Measurements from ENCODE around the gene C3.

The C3 gene

DNA sequence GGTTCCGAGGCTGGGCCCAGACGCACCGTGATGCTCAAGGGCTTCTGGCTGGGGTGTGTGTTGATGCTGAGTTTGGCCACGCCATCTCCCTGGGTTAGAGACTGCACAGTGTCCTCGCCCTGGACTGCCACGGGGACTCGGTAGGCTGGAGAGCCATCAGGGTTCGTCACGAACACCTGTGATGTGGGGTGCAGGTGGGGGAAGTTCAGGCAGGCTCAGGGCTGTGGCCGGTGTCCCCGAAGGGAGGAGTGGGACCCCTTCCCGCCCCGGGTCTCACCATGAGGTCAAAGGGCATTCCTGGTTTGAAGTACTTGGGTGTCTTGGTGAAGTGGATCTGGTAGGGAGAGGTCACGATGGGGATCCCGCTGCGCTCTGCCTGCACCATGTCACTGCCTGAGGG is 8.2 kb downstream of the C3 start:
- Histone ChIP-seq H3K9ac (no peak overlapping the region), H3K27ac (no peak overlapping the region), H3K79me2 (ENCODE audit: insufficient read depth, low read depth) (no peaks in the 10 kb centered on the region), H3K36me3 (ENCODE audit: insufficient read depth) (no peaks in the 10 kb centered on the region), H3K4me1 (ENCODE audit: low read depth, poor library complexity, severe bottlenecking) (no peaks in the 10 kb centered on the region), H4K20me1 (ENCODE audit: insufficient read depth) (no peaks in the 10 kb centered on the region), H3K4me3 (IDR thresholded peaks at IDR 0.05; ENCODE audit: insufficient read depth, low read depth, low read length) (no peak overlapping the region), H3K27me3 (ENCODE audit: insufficient read depth, low read depth) (peaks cover 42% of the 10 kb centered on the region), H2AFZ (ENCODE audit: low read depth) (no peak overlapping the region), H3K4me2 (no peak overlapping the region)
- TF ChIP-seq, protein P1, sequence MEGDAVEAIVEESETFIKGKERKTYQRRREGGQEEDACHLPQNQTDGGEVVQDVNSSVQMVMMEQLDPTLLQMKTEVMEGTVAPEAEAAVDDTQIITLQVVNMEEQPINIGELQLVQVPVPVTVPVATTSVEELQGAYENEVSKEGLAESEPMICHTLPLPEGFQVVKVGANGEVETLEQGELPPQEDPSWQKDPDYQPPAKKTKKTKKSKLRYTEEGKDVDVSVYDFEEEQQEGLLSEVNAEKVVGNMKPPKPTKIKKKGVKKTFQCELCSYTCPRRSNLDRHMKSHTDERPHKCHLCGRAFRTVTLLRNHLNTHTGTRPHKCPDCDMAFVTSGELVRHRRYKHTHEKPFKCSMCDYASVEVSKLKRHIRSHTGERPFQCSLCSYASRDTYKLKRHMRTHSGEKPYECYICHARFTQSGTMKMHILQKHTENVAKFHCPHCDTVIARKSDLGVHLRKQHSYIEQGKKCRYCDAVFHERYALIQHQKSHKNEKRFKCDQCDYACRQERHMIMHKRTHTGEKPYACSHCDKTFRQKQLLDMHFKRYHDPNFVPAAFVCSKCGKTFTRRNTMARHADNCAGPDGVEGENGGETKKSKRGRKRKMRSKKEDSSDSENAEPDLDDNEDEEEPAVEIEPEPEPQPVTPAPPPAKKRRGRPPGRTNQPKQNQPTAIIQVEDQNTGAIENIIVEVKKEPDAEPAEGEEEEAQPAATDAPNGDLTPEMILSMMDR (conservative IDR thresholded peaks at IDR 0.05; ENCODE audit: low read depth, low read length) = no peak

DNA sequence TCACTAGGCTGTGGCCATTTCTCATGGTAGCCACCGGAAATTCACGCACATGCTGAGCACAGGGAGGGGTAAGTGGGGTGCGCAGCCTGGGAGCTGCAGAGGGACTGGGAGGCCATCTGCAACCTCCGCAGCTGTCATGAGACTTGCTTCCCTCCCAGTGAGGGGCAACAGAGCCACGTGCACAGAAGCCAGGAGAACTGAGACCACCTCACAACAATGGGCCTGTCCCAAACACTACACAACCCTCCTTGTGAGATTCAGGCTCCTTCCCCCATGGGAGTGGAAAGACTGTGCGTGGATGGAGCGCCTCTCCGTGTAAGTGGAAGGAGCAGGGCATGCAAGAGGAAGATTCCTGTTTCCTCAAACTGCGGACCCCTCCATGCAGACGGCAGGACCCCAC is 8.8 kb downstream of the C3 start:
- TF ChIP-seq, protein P1 (conservative IDR thresholded peaks at IDR 0.05; ENCODE audit: low read depth, low read length) = no peak
- Histone ChIP-seq H4K20me1 (ENCODE audit: insufficient read depth) (no peaks in the 10 kb centered on the region), H3K9ac (no peak overlapping the region)

DNA sequence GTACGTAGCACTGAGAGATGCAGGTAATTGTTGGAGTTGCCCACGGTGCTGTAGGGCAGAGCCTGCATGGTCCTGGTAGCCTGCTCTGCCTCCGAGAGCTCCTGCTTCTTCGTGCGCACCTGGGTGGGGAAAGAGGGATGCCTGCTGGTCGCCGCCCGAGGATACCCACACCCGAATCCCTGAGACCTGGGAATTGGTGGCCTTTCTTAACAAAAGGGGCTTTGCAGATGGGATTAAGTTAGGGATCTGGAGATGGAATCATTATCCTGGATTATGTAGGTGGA is 9.4 kb downstream of the C3 start:
- Histone ChIP-seq H2AFZ (ENCODE audit: low read depth) (no peak overlapping the region), H3K9ac (no peak overlapping the region), H3K27me3 (ENCODE audit: insufficient read depth, low read depth) (peaks cover 42% of the 10 kb centered on the region), H3K79me2 (ENCODE audit: insufficient read depth, low read depth) (no peaks in the 10 kb centered on the region), H3K4me1 (ENCODE audit: low read depth, poor library complexity, severe bottlenecking) (no peaks in the 10 kb centered on the region), H3K36me3 (ENCODE audit: insufficient read depth) (no peaks in the 10 kb centered on the region), H4K20me1 (ENCODE audit: insufficient read depth) (no peaks in the 10 kb centered on the region), H3K4me3 (IDR thresholded peaks at IDR 0.05; ENCODE audit: insufficient read depth, low read depth, low read length) (no peak overlapping the region), H3K27ac (no peak overlapping the region), H3K4me2 (no peak overlapping the region)
- TF ChIP-seq, protein P1 (conservative IDR thresholded peaks at IDR 0.05; ENCODE audit: low read depth, low read length) = no peak

More for the DNA sequence above, 8.8 kb downstream of the C3 start:
- H3K36me3 ChIP-seq (ENCODE audit: insufficient read depth) = no peaks in the 10 kb centered on the region
- no peak overlapping the region for H2AFZ ChIP-seq (ENCODE audit: low read depth)
- H3K27me3 ChIP-seq (ENCODE audit: insufficient read depth, low read depth) = peaks cover 42% of the 10 kb centered on the region
- H3K4me1 ChIP-seq (ENCODE audit: low read depth, poor library complexity, severe bottlenecking) = no peaks in the 10 kb centered on the region
- no peak overlapping the region for H3K4me3 ChIP-seq (IDR thresholded peaks at IDR 0.05; ENCODE audit: insufficient read depth, low read depth, low read length)
- no peak overlapping the region for H3K27ac ChIP-seq
- H3K79me2 ChIP-seq (ENCODE audit: insufficient read depth, low read depth) = no peaks in the 10 kb centered on the region
- H3K4me2 ChIP-seq = no peak overlapping the region

DNA sequence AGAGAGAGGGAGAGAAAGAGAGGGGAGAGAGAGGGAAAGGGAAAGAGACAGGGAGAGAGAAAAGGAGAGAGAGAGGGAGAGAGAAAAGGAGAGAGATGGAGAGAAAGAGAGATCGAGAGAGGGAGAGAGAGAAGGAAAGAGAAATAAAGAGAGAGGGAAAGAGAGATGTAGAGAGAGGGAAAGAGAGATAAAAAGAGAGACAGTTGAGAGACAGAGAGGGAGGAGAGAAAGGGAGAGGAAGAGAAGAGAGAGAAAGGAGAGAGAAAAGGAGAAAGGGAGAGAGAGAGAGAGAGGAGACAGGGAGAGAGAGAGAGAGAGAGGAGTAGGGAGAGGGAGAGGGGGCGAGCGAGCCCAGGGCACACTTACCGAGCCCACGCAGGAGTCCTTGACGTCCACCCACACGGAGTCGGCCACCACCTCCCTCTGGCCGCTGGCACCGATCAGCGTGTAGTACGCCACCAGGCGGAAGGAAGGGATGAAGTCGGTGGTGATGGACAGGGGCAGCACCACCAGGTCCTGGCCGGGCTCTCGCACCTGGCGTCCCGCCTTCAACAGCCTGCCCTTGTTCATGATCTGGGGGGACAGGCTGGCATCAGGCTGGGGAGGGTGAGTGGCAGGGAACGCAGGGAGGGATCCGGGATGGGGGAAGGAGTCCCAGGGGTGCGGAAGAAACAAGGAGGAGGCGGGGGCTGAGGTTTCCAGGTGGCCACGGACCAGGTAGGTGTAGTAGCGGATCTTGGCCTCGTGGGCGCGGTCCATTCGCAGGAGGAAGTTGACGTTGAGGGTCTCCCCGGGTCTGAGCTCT is 10.0 kb downstream of the C3 start:
- no peak overlapping the region for H3K4me3 ChIP-seq (IDR thresholded peaks at IDR 0.05; ENCODE audit: insufficient read depth, low read depth, low read length)
- TF ChIP-seq, protein P1 (conservative IDR thresholded peaks at IDR 0.05; ENCODE audit: low read depth, low read length) = no peak

More for the DNA sequence above, 10.0 kb downstream of the C3 start:
- Histone ChIP-seq H3K9ac (no peak overlapping the region), H3K36me3 (ENCODE audit: insufficient read depth) (no peaks in the 10 kb centered on the region), H2AFZ (ENCODE audit: low read depth) (no peak overlapping the region), H3K27me3 (ENCODE audit: insufficient read depth, low read depth) (peaks cover 42% of the 10 kb centered on the region), H3K79me2 (ENCODE audit: insufficient read depth, low read depth) (no peaks in the 10 kb centered on the region), H3K4me2 (no peak overlapping the region), H4K20me1 (ENCODE audit: insufficient read depth) (no peaks in the 10 kb centered on the region), H3K4me1 (ENCODE audit: low read depth, poor library complexity, severe bottlenecking) (no peaks in the 10 kb centered on the region), H3K27ac (no peak overlapping the region)
